ENCODE measurements around the gene SIK3.

The SIK3 gene

DNA sequence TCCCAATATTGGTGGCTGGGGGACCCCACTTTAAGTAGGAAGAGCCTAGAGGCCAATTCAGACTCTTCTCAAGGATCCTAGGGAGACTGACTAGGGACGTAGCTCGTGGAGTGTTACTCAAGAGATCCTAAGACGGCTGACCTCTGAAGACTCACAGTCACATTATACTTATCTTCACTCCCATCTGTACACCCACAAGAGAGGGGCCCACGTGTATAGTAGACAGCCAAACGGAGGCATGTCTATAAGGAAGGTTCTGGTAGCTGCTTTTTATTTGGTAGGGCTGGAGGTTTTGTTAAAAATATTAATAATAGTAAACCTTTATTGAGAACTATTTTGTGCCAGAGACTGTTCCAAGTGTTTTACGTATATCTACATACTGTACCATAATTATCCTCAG lies 237.9 kb downstream of the SIK3 start:
- DNase-seq = no peak

DNA sequence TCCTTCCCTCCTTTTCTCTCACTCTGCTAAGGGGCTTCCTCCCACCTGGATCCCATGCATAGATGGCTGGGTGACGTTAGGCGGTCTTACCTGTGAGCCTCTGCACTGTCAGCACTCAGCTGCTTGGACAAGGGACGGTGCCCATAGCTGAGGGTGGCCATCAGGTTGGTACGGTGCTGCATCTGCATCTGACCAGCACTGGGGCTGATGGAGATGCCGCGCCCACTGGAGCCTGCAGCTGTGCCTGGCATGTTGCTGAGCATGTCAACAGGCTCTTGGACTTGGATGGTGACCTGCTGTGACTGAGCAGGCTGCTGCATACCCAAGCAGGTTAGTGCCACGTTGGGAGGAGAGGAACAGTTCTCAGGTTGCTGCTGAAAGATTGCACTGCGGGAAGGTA lies 239.1 kb downstream of the SIK3 start:
- no peak for DNase-seq

DNA sequence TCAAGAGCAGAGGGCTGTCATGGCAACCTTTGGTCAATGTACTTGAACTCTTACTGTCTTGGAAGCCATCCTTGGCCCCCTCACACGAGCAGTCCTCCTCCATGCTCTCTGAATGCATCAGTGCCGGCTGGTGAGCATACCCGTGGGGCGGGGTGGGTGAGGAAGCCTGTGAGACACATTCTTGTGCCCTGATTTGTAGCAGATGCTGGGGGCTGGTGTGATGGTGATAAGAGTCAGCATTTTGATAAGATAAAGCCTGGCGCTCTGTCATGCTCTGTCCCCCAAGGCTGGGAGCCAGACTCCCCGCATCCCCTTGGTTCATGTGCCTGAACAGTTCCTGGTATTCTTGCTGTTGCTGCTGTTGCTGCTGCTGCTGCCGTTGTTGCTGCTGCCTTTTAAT lies 240.3 kb downstream of the SIK3 start:
- no peak for DNase-seq

- no peak for DNase-seq
Observed at GRCh38 chr11:116857316-116857715, 240.9 kb downstream of the SIK3 start.

DNA sequence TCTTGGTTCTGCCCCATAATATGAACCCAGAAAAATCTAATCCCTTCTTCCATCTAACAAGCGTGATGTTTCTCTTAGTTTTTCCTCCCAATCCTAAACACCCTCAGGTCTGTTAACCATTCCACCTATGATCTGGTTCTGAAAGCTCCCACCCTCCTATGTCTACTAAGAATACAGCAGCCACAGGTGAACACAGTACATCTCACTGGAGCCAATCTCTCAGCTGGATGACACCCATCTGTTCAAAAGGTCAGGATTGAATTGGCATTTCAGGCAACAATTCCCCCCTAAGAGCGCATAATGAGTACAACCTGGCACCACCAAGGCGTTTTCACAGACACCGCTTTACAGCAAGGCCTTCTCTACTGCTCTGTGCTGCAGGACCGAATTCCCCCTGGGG lies 241.8 kb downstream of the SIK3 start:
- DNase-seq = no peak

DNA sequence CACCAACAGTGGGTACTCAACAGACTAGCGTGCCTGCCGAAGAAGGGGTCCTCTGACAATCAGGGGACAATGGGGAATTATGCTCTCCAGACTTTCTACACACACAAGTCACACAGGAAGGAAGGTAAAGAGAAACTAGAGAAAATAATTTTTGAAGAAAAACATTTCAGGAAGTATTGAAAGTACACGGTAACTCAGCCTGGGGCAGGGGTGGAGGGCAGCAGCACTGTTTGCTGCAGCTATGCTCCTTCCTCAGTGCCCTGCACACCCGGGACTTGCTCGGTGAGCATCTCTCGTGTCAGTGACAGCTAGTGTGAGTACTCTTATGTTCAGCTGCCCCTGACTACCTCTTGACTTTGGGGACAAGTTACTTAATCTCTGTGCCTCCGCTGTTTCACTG lies 242.8 kb downstream of the SIK3 start:
- no peak for DNase-seq

DNA sequence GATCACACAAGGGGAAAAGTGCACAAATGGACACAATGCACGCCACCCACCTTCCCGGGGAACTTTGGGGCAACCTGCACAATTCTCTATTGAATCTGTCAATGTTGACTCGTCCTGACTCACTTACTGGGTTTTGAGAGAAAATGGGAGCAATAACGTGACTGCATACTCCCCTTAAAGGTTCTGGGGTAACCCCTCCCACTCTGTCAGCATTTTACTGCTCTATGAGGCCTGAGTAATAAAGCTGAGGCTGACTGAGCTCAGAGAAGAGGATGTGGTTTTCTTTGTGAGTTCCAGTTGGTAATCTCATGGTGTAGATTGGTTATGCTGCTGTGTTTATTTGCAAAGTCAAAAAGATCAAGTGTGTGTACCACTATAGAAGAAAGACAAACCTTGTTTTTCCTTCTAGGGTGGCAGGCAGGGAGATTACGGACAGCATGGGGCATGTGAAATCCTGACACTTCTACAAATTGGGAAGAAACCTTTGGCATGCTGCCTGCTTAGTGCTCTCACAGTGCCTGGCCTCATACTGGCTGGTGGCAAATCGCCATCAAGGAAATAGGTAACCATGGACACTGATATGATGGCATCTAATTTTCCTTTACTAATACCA lies 244.7 kb downstream of the SIK3 start:
- DNase-seq = peak; percentile 95 to 96

GRCh38 chr11:116852261-116853031 lies 245.8 kb downstream of the SIK3 start:
- DNase-seq = no peak

DNA sequence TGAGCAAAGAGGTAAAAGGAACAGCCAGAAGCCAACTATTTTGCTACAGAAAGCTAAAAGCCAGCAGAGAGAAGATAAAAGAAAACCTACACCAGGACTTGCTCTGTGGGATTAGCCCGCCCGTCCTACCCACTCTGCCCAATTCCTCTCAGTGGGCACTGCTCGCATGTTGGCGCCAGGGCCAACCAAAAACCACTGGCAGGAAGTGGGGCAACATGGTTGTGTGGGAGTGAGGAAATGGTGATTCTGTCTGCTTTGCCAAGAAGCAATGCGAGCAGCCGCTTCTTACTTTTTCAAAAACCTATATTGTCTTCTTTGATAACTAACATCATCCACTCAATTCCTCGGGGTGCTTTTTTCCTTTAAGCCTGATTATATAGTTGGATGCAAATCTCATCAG lies 246.6 kb downstream of the SIK3 start:
- DNase-seq = peak; percentile 72 to 77

DNA sequence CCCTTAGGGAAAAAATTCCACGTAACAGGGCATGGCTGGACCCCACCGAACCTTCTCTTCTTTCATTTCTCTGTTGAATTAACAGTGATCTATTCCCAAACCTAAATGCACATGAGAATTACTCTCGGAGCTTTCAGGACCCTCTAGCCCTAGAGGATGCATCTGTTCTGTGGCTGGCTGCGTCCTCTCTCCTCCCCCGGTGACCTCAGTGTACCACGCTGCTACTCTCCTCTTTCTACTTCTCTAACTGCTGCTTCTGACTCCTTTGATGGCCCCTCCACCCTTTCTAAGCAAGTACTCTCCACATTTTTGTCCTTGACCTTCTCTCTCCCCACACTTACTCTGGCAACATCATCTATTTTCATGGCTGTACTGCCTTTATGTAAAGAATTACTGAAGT lies 248.7 kb downstream of the SIK3 start:
- DNase-seq = peak in 1 of 2 experiments; percentile 30

GRCh38 chr11:116849060-116849459 lies 249.2 kb downstream of the SIK3 start:
- DNase-seq = no peak

DNA sequence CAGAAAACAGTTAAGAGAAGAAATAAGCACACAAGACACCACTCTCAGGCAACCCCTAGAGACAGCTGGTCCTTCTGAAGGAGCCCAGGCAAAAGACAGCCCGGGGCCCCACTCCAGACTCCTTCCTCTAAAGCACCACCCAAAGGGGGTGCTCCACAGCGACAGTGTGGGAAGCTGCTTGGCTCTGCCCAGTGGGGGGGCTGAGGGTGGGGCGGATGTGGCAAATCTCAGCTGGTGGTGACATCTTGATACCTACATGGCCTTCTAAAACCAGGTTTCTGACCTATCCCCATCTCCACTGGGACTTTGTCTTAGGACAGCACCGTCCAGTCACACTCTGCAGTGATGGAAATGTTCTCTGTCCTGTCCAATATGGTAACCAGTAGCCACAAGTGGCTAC lies 250.6 kb downstream of the SIK3 start:
- DNase-seq = no peak

DNA sequence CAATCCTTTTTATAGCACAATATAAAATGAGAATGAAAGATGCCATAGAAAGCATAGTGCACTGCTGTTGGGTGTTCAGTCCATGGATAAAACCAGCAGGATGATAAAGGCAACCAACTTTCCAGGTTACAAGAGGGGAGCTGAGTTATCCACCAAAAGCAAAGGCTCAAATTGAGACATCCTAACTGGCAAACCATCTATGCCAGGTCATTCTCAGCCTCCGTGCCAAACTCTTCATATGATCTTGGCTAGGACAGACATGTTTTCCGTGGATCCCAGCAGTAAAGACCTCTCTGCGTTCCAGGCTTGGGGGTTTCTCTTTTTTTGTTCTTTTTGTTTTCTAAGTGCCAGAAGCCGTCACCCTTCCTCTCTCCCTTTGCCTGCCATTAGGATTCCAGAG lies 253.5 kb downstream of the SIK3 start:
- no peak for DNase-seq

DNA sequence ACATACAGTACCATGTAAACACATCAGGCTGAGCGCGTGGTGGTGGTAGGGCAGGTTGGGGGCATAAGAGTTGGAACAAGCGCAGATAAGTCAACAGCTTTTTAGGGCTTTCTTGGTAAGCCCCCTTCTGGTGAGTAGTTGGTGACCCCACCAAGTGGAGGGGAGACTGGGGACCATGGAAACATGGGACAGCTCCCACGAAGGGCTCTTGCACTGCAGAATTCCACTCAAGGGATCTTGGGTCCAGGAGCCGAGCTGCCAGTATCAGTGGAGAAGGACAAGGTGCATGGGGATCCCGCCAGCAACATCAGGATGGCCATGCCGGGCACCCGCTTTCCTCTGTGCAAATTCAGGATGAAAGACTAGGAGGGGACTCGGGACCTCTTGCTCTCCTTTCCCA lies 254.6 kb downstream of the SIK3 start:
- no peak for DNase-seq

- DNase-seq = no peak
Observed at GRCh38 chr11:116842909-116843308, 255.3 kb downstream of the SIK3 start.

- no peak for DNase-seq
Observed at GRCh38 chr11:116842117-116842516, 256.1 kb downstream of the SIK3 start.

- no peak for DNase-seq
Observed at GRCh38 chr11:116840746-116841296, 257.4 kb downstream of the SIK3 start.

DNA sequence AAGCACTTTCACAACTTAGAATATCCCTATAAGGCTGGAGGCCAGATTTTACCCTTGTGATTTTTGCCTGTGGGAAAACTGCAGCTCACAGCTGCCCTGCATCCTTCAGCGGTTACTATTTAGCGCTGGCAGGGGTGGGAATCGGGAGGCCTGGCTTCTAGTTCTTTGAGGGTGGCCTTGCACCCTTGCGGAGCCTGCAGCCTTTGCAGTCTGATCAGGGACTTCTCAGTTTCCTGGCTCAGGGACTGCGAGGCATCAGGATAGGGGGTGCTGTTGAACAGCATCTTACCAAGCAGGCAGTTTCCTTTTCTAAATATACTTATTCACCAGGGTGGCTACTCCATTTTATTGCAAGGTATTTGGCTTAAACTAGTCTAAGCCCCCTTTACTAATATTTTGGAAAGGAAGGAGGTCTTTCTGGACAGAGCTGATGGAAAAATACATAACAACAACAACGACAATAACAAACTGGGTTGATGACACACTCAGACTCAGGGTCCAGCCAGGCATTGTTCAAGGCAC lies 257.9 kb downstream of the SIK3 start:
- peak in 1 of 2 experiments; percentile 18 for DNase-seq

DNA sequence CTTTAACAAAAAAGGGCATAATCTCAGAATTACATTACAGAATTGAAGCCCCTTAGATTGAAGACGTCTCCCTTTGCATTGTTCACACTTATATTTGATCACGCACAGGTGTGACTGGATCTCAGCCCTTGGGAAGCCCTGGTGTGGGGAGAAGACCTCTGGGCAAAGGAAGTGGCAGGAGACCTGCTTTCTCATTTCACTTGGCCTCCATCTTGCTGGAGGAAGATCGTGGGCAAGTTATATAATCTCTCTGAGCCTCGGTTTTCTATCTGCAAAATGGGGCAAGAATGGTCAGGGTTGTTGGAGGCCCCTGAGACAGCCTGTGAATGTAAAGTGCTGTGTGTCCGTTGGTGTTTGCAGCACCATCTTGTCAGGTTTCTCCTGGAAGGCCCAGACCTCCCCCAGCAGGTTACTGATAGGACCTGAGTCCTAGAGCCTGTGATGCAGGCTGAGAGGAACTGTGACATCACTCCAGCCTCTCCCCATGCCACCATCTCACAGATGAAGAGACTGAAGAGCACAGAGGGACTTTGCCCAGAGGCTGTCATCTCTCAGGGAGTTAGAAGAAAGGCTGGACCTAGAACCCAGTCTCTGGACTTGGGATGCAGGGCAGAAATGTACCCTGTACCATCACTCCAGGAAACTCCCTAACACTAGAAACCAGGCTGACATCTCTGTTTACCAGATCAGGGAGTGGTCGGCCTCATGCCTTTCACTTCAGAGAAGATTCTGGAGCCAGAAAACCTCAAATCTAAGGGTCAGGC lies 259.7 kb downstream of the SIK3 start:
- no peak for DNase-seq

- no peak for DNase-seq
Observed at GRCh38 chr11:116837231-116838091, 260.8 kb downstream of the SIK3 start, which contains the start of gene APOA1. Gene APOA1 (minus strand): TSS chr11:116837622. CDS start chr11:116837387, 235 bp downstream.

- no peak for DNase-seq
Observed at GRCh38 chr11:116836632-116836991, 261.6 kb downstream of the SIK3 start.

Measured in Kasumi-1 (cell line).